HEK293T (cell line): Measurements from ENCODE around the gene GDF11.

Experiments
- CTCF ChIA-PET: fragments of 350-600 bp; formaldehyde crosslinking; extraction: SDS; loops from one replicate; lab custom pipeline; 2021; ENCODE audit warnings: antibody characterized with exemption, inconsistent platforms; lab: Yijun Ruan, JAX
- POLR2A ChIA-PET: fragments of 350-600 bp; formaldehyde crosslinking; extraction: SDS; loops from one replicate; lab custom pipeline; 2020; ENCODE audit warnings: antibody characterized with exemption, inconsistent platforms; lab: Yijun Ruan, JAX
- DNase-seq: peaks from one replicate; pipeline ENCODE4 v3.0.0; 2012; ENCODE audit warnings: mixed read lengths; ENCODE audit errors: extremely low spot score
- ARNT ChIP-seq: fragments of 450-650 bp; IDR thresholded peaks from 2 replicates; pipeline ENCODE4 v1.6.1; 2017; ENCODE audit warnings: mild to moderate bottlenecking
- BHLHE40 ChIP-seq: fragments of 450-650 bp; IDR thresholded peaks from 2 replicates; pipeline ENCODE4 v1.6.1; 2016; ENCODE audit warnings: mild to moderate bottlenecking, moderate library complexity, borderline replicate concordance
- CTBP1 ChIP-seq: fragments of 450-650 bp; IDR thresholded peaks from 2 replicates; pipeline ENCODE4 v1.6.1; 2016; ENCODE audit warnings: borderline replicate concordance
- ELF4 ChIP-seq: fragments of 450-650 bp; IDR thresholded peaks from 2 replicates; pipeline ENCODE4 v1.6.1; 2017; ENCODE audit warnings: antibody characterized with exemption
- FOXA1 ChIP-seq: fragments of 450-650 bp; IDR thresholded peaks from 2 replicates; pipeline ENCODE4 v1.6.1; 2016; ENCODE audit warnings: mild to moderate bottlenecking
- FOXK2 ChIP-seq: fragments of 450-650 bp; IDR thresholded peaks from 2 replicates; pipeline ENCODE4 v1.6.1; 2016; ENCODE audit warnings: mild to moderate bottlenecking
- FOXM1 ChIP-seq: fragments of 450-650 bp; IDR thresholded peaks from 2 replicates; pipeline ENCODE4 v1.6.1; 2017; ENCODE audit warnings: mild to moderate bottlenecking, borderline replicate concordance
- HDGF ChIP-seq: fragments of 450-650 bp; IDR thresholded peaks from 2 replicates; pipeline ENCODE4 v1.6.1; 2017; ENCODE audit warnings: antibody characterized with exemption, borderline replicate concordance
- L3MBTL2 ChIP-seq: fragments of 450-650 bp; conservative IDR thresholded peaks from 2 replicates; pipeline ENCODE4 v1.6.1; 2016; ENCODE audit warnings: mild to moderate bottlenecking
- LEF1 ChIP-seq: fragments of 450-650 bp; IDR thresholded peaks from 2 replicates; pipeline ENCODE4 v1.6.1; 2017; ENCODE audit warnings: mild to moderate bottlenecking, borderline replicate concordance
- NFRKB ChIP-seq: fragments of 450-650 bp; IDR thresholded peaks from 2 replicates; pipeline ENCODE4 v1.6.1; 2016; ENCODE audit warnings: mild to moderate bottlenecking, moderate library complexity
- PKNOX1 ChIP-seq: fragments of 450-650 bp; IDR thresholded peaks from 2 replicates; pipeline ENCODE4 v1.6.1; 2016
- SP1 ChIP-seq: fragments of 450-650 bp; IDR thresholded peaks from 2 replicates; pipeline ENCODE4 v1.6.1; 2017
- SUZ12 ChIP-seq: fragments of 450-650 bp; IDR thresholded peaks from 2 replicates; pipeline ENCODE4 v1.6.1; 2016; ENCODE audit warnings: mild to moderate bottlenecking
- TARDBP ChIP-seq: fragments of 450-650 bp; IDR thresholded peaks from 2 replicates; pipeline ENCODE4 v1.6.1; 2016
- ZNF384 ChIP-seq: fragments of 450-650 bp; IDR thresholded peaks from 2 replicates; pipeline ENCODE4 v1.6.1; 2016

Gene GDF11

GRCh38 chr12:55704824-55705718, 37.9 kb upstream of the GDF11 start:
- TF ChIP-seq BHLHE40 (no peak), FOXK2 (no peak), SP1 (no peak), ELF4 (no peak), HDGF (no peak)
- POLR2A ChIA-PET = interaction anchor here (1.3 to 2.9 kb wide), 2 partner anchors 12 to 24 kb away, joined by 6 to 18 read pairs; partner anchors contain the start of gene BLOC1S1
- DNase-seq = no peak
- CTCF ChIA-PET = interaction anchor here (1.0 to 1.6 kb wide), 5 partner anchors 9 to 113 kb away, joined by 3 to 10 read pairs (median 4); partner anchors contain the start of genes ORMDL2 and SARNP

- ChIA-PET CTCF (interaction anchor here (0.8 to 1.8 kb wide), 11 partner anchors 9 to 112 kb away, joined by 3 to 10 read pairs (median 4); partner anchors contain the start of genes BLOC1S1, ORMDL2 and SARNP), POLR2A (interaction anchor here (0.8 to 2.9 kb wide), 4 partner anchors 10 to 24 kb away, joined by 3 to 18 read pairs (median 8); partner anchors contain the start of genes BLOC1S1 and RDH5)
- DNase-seq = peak; percentile 38
- TF ChIP-seq FOXA1 (no peak), SP1 (no peak), ARNT (no peak), ZNF384 (no peak)
Measured at GRCh38 chr12:55705782-55706402, 37.0 kb upstream of the GDF11 start.

- POLR2A ChIA-PET = interaction anchor here (0.5 to 2.9 kb wide), 9 partner anchors 10 to 271 kb away, joined by 3 to 18 read pairs (median 3); partner anchors contain the start of genes BLOC1S1, CD63, ORMDL2 and RDH5
- CTCF ChIA-PET = interaction anchor here (0.6 to 1.8 kb wide), 9 partner anchors 9 to 111 kb away, joined by 3 to 10 read pairs (median 4); partner anchors contain the start of genes BLOC1S1, ORMDL2 and SARNP
Measured at GRCh38 chr12:55706568-55707218, 36.2 kb upstream of the GDF11 start.

GRCh38 chr12:55707219-55707671, 35.7 kb upstream of the GDF11 start:
- DNase-seq = peak; percentile 15
- TF ChIP-seq PKNOX1 = no peak
- TF ChIP-seq ZNF384 = no peak
- TF ChIP-seq L3MBTL2 = no peak
- no peak for TF ChIP-seq SP1

More at GRCh38 chr12:55706568-55707218, 36.2 kb upstream of the GDF11 start:
- no peak for DNase-seq
- TF ChIP-seq HDGF (no peak), CTBP1 (no peak), TARDBP (no peak), ELF4 (no peak), LEF1 (no peak), PKNOX1 (no peak), ARNT (no peak), FOXM1 (no peak), L3MBTL2 (no peak), ZNF384 (no peak), SP1 (no peak), FOXK2 (no peak), FOXA1 (no peak), BHLHE40 (no peak), NFRKB (no peak), SUZ12 (no peak)

GRCh38 chr12:55707841-55708694, 34.9 kb upstream of the GDF11 start, which contains the start of gene ITGA7:
Gene ITGA7, minus strand, starts transcription at chr12:55707904. Its CDS starts 222 bp downstream, at chr12:55707682.
- POLR2A ChIA-PET = interaction anchor here (0.8 to 2.4 kb wide), 4 partner anchors 12 to 36 kb away, joined by 3 to 9 read pairs (median 4); partner anchors contain the start of gene CD63

More at GRCh38 chr12:55707219-55707671, 35.7 kb upstream of the GDF11 start:
- ChIA-PET CTCF (interaction anchor here (0.6 to 1.8 kb wide), 4 partner anchors 12 to 51 kb away, joined by 3 to 6 read pairs (median 3); no protein-coding TSS in a partner anchor), POLR2A (interaction anchor here (0.5 to 2.9 kb wide), 8 partner anchors 9 to 272 kb away, joined by 3 to 18 read pairs (median 4); partner anchors contain the start of genes BLOC1S1, CD63, ORMDL2 and SARNP)

More at GRCh38 chr12:55707841-55708694, 34.9 kb upstream of the GDF11 start, which contains the start of gene ITGA7:
- CTCF ChIA-PET = interaction anchor here (0.8 kb wide), 1 partner anchor 11 kb away, joined by 3 read pairs; no protein-coding TSS in a partner anchor
- TF ChIP-seq CTBP1 (no peak), FOXK2 (no peak), ARNT (no peak), ZNF384 (no peak), HDGF (no peak), SUZ12 (no peak), FOXM1 (no peak), NFRKB (no peak), ELF4 (no peak), FOXA1 (no peak), SP1 (no peak), TARDBP (no peak), PKNOX1 (no peak; the same call in 1 of the 2 replicates)
- peak; percentile 84 for DNase-seq
